ENCODE measurements around the gene OR2A12. TPM values are rescaled to one million over a fixed set of nuclear protein-coding genes. Genes with fewer than 3 reads are reported as not detected.
"Not testable (repeated sequence)": the region's sequence is repeated elsewhere in the genome, so short reads cannot be mapped to it uniquely, and the experiment has no call there.

OR2A12 gene
- not detected in 2 replicates for total RNA-seq

- DNase-seq (ENCODE audit: low read depth) = no peak
Measured at GRCh38 chr7:144085978-144086377, at the start of gene OR2A12. TSS of gene OR2A12 (plus strand) at chr7:144086278. CDS start at chr7:144095108, 8,830 bp downstream.

- DNase-seq (ENCODE audit: low read depth) = no peak
Measured at GRCh38 chr7:144036302-144036885, 49.7 kb upstream of the OR2A12 start.

GRCh38 chr7:144037414-144038035 is 48.6 kb upstream of the OR2A12 start:
- DNase-seq (ENCODE audit: low read depth) = no peak

- DNase-seq (ENCODE audit: low read depth) = no peak
Measured at GRCh38 chr7:144038887-144039286, 47.2 kb upstream of the OR2A12 start.

GRCh38 chr7:144048648-144049047 is 37.4 kb upstream of the OR2A12 start, which contains the start of gene OR2A5:
TSS of gene OR2A5 (plus strand) at chr7:144048948. CDS start at chr7:144050402, 1,454 bp downstream.
- no peak for DNase-seq (ENCODE audit: low read depth)

- no peak for DNase-seq (ENCODE audit: low read depth)
Measured at GRCh38 chr7:144049491-144049890, 36.6 kb upstream of the OR2A12 start.

- no peak for DNase-seq (ENCODE audit: low read depth)
Measured at GRCh38 chr7:144050093-144050492, 36.0 kb upstream of the OR2A12 start.

- DNase-seq (ENCODE audit: low read depth) = not testable (repeated sequence)
Measured at GRCh38 chr7:144050884-144051283, 35.2 kb upstream of the OR2A12 start.

GRCh38 chr7:144057954-144058353 is 28.1 kb upstream of the OR2A12 start:
- DNase-seq (ENCODE audit: low read depth) = no peak

GRCh38 chr7:144063710-144064109 is 22.4 kb upstream of the OR2A12 start:
- no peak for DNase-seq (ENCODE audit: low read depth)

GRCh38 chr7:144069511-144069910 is 16.6 kb upstream of the OR2A12 start, which contains the start of gene OR2A25:
TSS of gene OR2A25 (plus strand) at chr7:144069811. CDS start at chr7:144074220, 4,409 bp downstream.
- no peak for DNase-seq (ENCODE audit: low read depth)

- DNase-seq (ENCODE audit: low read depth) = no peak
Measured at GRCh38 chr7:144069953-144070352, 16.1 kb upstream of the OR2A12 start.

GRCh38 chr7:144074374-144074773 is 11.7 kb upstream of the OR2A12 start:
- DNase-seq (ENCODE audit: low read depth) = no peak

GRCh38 chr7:144086730-144087129 is 652 bp downstream of the OR2A12 start:
- DNase-seq (ENCODE audit: low read depth) = no peak

GRCh38 chr7:144087230-144087629 is 1.2 kb downstream of the OR2A12 start:
- DNase-seq (ENCODE audit: low read depth) = no peak

- DNase-seq (ENCODE audit: low read depth) = no peak
Measured at GRCh38 chr7:144090667-144091066, 4.6 kb downstream of the OR2A12 start.

- DNase-seq (ENCODE audit: low read depth) = no peak
Measured at GRCh38 chr7:144098776-144099175, 12.7 kb downstream of the OR2A12 start.

GRCh38 chr7:144100607-144101006 is 14.5 kb downstream of the OR2A12 start:
- DNase-seq (ENCODE audit: low read depth) = no peak

- no peak for DNase-seq (ENCODE audit: low read depth)
Measured at GRCh38 chr7:144102041-144102440, 16.0 kb downstream of the OR2A12 start.

- no peak for DNase-seq (ENCODE audit: low read depth)
Measured at GRCh38 chr7:144105211-144105610, 19.1 kb downstream of the OR2A12 start.

- DNase-seq (ENCODE audit: low read depth) = no peak
Measured at GRCh38 chr7:144109283-144109682, 23.2 kb downstream of the OR2A12 start, which contains the start of gene OR2A2. TSS of gene OR2A2 (plus strand) at chr7:144109583. CDS start at chr7:144109583, 0 bp downstream.

- no peak for DNase-seq (ENCODE audit: low read depth)
Measured at GRCh38 chr7:144110272-144110671, 24.2 kb downstream of the OR2A12 start.

GRCh38 chr7:144113651-144114050 is 27.6 kb downstream of the OR2A12 start:
- no peak for DNase-seq (ENCODE audit: low read depth)

All from renal cortical epithelial cell (primary cell).